Frontal cortex (tissue), 4 donors: Measurements from ENCODE around the gene KMT2C. TPM values are rescaled to one million over a fixed set of nuclear protein-coding genes. Genes with fewer than 3 reads are reported as not detected.

ENCODE experiments used
- DNase-seq, 2 donors: peaks; one replicate each; pipeline ENCODE4 v3.0.0; 2012; ENCODE audit warnings: low spot score in 2 of 2
- FAIRE-seq: peaks from 2 replicates; lab custom pipeline; 2012; peaks lifted over from hg19 to GRCh38; lab: Jason Lieb, UNC
- total RNA-seq: library from RNA; depleted of rRNA; stranded (reverse); fragments of >200 nt; gene quantifications from one replicate; pipeline ENCODE4 v1.2.3, GENCODE V29; 2014
- donor health status: control.
- donor health status: control.
- donor health status: control.

The KMT2C gene
- total RNA-seq, 1 donor from 2014 or later: 55.0 TPM

DNA sequence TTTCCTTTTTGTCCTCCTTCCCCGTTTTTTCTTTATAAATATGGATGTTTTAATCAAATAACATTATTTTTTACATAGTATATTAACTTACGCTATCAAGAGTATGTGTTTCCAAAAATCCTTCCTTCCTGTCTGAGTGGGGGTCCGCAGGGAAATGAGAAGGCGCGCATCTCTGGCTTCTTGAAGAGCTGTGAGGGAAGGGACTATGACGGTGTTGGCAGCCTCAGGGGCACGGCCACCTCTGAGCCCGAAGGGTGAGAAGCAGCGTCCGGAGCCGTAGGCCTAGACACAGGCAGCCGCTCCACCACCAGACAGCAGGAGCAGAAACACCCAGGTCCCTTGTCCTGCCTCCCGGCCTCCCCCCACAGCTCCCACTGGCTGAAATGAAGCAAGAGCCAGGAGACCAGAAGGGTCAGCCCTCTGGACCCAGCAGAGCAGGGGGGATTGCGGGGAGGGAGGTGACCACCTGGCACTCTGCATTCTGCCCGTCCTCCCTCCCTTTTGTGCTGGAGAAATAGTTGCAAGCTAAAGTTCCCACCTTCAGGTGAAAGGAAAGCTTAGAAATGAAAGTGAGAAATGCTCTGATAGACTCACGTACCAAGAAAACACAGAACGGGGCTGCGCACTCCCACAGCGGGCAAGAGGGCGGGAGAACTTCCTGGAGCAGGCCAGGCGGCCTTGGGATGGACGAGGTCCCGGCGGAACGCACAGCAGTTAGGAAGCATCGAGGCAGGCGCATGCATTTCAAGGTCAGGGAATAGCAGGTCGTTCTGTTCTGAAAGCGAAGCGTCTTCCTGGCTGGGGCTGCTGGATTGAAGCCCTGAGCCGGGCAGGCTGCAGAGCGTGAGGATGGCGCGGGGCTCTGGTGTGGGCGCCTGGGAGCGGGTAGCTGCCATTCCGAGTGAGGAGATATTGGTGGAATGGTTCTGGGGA, 304.9 kb downstream of the KMT2C start:
- no peak for FAIRE-seq
- no peak for DNase-seq

DNA sequence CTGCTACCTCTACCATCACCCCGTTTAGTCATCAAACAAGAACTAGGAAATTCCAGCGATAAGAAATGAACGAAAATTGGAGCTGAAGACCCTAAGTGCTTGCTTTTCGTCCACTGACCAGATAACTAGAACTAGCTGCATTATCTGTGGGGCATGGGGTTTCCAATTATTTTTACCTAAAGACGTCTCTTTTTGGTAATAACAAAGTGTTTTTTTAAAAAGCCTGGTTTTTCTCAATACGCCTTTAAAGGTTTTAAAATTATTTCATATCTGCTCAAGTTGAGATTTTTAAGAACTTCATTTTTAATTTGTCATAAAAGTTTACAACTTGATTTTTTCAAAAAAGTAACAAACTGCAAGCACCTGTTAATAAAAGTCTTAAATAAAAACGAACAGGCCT, 306.1 kb downstream of the KMT2C start:
- DNase-seq (no peak), FAIRE-seq (peak; percentile 37)

GRCh38 chr7:152128741-152129461, 306.9 kb downstream of the KMT2C start:
- DNase-seq: no peak
- no peak for FAIRE-seq

DNA sequence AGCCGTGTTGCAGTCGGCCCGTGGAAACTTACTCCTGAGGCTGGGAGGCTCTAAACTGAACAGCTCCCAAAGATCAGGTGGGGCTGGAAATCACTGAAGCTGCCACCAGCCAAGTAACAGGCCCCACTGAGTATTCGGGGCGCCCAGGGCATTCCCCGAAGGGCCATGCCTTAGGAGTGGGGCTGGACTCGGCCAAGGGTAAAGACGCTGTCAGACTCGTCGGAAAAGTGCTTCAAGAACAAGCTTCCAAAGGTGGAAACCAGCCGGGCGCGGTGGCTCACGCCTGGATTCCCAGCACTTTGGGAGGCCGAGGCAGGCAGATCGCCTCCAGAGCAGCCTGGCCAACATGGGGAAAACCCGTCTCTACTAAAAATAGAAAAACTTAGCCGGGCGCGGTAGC, 307.6 kb downstream of the KMT2C start:
- no peak for DNase-seq
- no peak for FAIRE-seq

GRCh38 chr7:152127229-152127628, 308.6 kb downstream of the KMT2C start:
- FAIRE-seq (no peak), DNase-seq (no peak)

DNA sequence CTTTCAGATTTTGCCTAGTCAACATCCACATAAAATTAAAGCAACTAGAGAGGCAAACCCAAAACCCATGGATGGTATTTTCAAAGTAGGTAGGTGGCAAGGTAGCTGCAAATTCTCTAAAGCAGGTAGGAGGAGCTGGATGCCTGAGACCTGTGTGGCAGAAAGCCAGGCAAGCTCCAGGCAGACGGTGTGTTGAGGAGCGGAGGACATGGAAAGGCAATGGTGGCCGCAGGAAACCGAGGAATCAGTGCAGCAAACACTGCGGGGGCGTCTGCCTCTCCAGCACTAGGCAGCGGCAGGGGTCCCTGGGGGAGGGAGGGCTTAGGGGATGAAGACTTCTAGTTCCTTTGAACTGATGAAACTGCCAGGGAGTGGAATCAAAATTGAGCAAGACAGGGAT, 309.1 kb downstream of the KMT2C start:
- no peak for DNase-seq
- FAIRE-seq: no peak

DNA sequence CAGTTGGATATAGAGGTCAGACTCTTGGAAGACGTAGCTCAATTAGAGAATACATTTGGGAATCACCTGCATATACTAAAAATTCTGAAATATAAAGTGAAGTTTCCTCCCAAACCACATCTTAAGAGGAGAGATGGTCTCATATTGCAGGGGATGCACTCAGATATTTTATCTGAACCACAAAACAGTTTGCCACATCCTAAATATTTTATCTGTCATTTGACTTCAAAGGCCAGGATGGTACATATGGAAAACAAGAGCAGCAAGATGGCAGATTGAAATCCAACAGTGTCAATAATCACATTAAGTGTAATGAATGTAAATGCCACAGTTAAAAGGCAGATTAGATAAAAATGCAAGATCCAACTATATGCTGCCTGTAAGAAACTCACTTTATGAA, 313.3 kb downstream of the KMT2C start:
- DNase-seq: no peak
- FAIRE-seq: no peak

- DNase-seq (no peak), FAIRE-seq (no peak)
Observed at GRCh38 chr7:152121432-152121831, 314.4 kb downstream of the KMT2C start.

DNA sequence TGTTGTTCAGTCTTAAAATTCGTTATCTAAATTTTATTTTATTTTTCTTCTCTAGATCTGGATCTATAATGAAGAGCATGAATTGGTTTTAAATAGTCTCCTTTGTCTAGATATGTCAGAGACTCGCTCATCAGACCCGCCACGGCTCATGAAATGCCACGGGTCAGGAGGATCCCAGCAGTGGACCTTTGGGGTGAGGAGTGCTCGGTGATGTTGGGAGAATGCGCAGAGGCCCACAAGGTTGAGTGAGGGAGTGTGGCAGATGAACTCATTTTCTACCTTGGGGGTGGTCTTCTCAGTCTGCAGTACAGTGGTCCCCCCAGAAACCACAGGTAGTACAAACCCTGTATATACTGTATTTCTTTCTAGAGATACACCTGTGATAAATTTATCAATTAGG, 315.0 kb downstream of the KMT2C start:
- FAIRE-seq: no peak
- no peak for DNase-seq

DNA sequence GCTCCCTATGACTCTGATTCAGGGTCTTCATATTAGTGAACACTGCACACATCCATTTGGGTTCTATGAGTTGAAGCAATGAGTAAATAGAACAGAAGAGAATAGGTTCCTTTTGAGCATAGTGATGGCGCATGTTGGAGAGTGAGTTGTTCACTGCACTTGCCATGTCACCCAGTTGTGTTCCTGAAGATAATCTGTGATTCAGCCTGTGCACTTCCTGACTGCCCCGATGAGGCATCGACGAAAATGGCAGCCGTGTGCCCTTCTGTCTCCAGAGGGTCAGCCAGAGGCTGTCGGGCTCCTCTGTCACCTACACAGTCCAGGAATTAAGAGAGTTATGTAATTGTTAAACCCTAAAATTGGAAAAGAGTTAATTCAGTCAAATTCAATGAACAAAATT, 315.6 kb downstream of the KMT2C start:
- DNase-seq (no peak), FAIRE-seq (no peak)

- DNase-seq (no peak), FAIRE-seq (no peak)
Observed at GRCh38 chr7:152117356-152117755, 318.4 kb downstream of the KMT2C start.

- no peak for DNase-seq
- FAIRE-seq: no peak
Observed at GRCh38 chr7:152115021-152115718, 320.6 kb downstream of the KMT2C start.

DNA sequence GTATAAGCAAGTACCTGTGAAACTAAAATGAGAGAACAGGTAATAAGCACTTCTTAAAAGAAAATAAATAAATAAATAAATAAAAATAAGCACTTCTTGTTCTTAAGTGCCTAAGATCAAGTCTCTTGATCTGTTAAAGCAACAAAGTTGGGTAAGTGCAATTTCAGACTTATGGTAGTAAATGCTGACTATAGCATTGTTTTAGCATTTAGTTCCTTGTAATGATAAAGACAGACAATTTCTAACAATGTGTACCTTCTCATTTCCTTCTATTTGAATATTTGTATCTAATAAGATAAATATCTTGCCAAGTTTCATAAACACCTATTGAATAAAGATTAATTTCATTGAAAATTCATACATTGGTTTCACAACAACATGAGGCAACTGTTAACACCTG, 323.0 kb downstream of the KMT2C start:
- DNase-seq: no peak
- FAIRE-seq: no peak

DNA sequence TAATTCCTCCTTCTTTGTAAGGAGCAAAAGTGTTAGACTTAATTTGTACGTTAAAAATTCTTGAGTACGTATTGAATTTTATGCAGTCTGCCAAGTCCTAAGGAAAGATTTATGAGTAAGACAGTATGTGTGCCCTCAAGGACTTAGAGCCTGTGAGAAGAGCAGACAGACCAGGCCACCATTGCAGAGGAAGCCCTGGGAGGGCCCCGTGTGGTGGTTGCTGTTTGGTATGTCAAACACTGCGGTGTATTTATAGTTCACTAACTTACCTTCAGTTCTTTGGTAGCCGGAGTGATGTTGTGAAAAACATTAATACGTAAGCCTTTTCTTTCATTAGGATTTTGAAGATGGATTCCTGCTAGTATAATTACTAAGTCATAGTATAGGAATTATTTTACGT, 327.4 kb downstream of the KMT2C start:
- DNase-seq: no peak
- FAIRE-seq: no peak

DNA sequence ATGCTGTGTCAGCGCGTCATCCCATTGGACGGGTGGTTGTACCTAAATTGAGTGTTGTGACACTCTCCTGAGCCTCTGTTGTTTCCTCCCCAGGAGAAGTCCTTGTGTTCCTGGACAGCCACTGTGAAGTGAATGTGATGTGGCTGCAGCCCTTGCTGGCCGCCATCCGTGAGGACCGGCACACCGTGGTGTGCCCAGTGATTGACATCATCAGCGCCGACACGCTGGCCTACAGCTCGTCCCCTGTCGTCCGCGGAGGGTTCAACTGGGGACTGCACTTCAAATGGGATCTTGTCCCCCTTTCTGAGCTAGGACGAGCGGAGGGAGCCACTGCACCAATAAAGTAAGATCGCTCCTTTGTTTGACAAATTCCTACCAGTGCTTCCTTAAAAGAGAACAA, 327.9 kb downstream of the KMT2C start:
- FAIRE-seq (no peak), DNase-seq (no peak)

- FAIRE-seq: no peak
- DNase-seq: no peak
Observed at GRCh38 chr7:152106990-152107389, 328.8 kb downstream of the KMT2C start.

DNA sequence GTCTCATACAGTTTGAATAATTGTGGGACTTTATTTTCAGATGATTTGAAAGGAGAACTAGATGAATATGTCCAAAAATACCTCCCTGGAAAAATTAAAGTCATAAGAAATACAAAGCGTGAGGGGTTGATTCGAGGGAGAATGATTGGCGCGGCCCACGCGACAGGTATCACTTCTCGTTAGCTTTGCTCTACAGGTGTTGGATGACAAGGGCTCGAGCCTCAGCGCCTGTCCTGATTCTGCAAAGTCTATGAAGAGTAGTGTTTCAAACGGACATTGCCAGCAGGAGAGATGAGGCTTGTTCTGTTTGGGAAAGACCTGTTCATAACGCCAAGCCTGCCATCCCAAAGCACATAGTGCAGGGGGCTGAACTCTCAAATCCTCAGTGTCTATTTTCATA, 330.6 kb downstream of the KMT2C start:
- no peak for FAIRE-seq
- no peak for DNase-seq

GRCh38 chr7:152103691-152104090, 332.1 kb downstream of the KMT2C start:
- DNase-seq (no peak), FAIRE-seq (no peak)

GRCh38 chr7:152103066-152103465, 332.7 kb downstream of the KMT2C start:
- FAIRE-seq: no peak

DNA sequence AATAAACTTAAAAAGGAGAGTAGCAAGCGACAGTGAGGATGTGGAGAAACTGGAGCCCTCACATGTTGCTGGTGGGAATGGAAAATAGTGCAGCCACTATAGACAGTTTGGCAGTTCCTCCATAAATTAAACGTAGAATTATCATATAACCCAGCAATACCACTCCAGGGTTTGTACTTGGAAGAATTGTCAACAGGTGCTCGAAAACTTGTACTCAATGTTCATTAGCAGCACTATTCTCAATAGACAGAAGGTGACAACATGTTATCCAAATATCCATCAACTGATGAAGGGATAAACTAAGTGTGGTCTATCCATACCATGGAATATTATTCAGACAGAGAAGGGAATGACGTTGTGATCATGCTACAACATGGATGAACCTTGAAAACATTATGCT, 338.5 kb downstream of the KMT2C start:
- DNase-seq (no peak), FAIRE-seq (no peak)

More at GRCh38 chr7:152103066-152103465, 332.7 kb downstream of the KMT2C start:
- DNase-seq: no peak

DNA sequence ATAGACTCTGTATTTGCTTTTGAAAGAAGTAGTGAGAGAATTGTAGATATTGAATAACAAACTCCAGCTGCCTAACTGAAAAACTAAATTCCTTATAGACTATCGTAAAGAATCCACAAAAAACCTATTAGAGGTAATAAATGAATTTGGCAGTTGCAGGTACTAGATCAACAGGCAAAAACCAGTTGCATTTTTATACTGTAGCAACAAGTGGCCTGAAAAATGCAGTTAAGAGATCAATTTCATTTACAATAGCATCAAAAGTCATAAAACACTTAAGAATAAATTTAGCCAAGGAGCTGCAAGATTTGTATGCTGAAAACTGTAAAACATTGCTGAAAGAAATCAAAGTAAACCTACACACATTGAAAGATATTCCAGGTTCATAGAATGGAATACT, 340.0 kb downstream of the KMT2C start:
- no peak for FAIRE-seq
- no peak for DNase-seq
